Peyer's patch (tissue), 4 donors: ENCODE measurements around the gene GALNT8. TPM values are rescaled to one million over a fixed set of nuclear protein-coding genes. Genes with fewer than 3 reads are reported as not detected.

ENCODE experiments used
- DNase-seq, 3 donors: peaks; one replicate each; pipeline ENCODE4 v3.0.0-alpha.2; 2017 to 2019
- H3K27ac ChIP-seq, 4 donors: fragments of 200-600 bp; sonication (generic); one replicate each; pipeline ENCODE4 v1.5.1; 2016 to 2019
- H3K27me3 ChIP-seq, 2 donors: fragments of 200-600 bp; sonication (generic); one replicate each; pipeline ENCODE4 v1.5.1; 2019
- H3K36me3 ChIP-seq, 3 donors: fragments of 200-600 bp; sonication (generic); one replicate each; pipeline ENCODE4 v1.5.1; 2016 to 2019
- H3K4me1 ChIP-seq, 4 donors: fragments of 200-600 bp; sonication (generic); one replicate each; pipeline ENCODE4 v1.5.1; 2016 to 2019
- H3K4me3 ChIP-seq, 4 donors: fragments of 200-600 bp; sonication (generic); 1 replicate in 3 of 4; 2 replicates in 1 of 4; pipeline ENCODE4 v1.5.1; 2016 to 2019; ENCODE audit warnings: mild to moderate bottlenecking in 1 of 4
- H3K9me3 ChIP-seq, 4 donors: fragments of 200-600 bp; sonication (generic); one replicate each; pipeline ENCODE4 v1.5.1; 2016 to 2019; ENCODE audit warnings: mild to moderate bottlenecking in 1 of 4
- POLR2A ChIP-seq, 2 donors: fragments of 450-650 bp; IDR thresholded peaks; one replicate each; pipeline ENCODE4 v1.5.1; 2017; ENCODE audit warnings: antibody characterized with exemption in 2 of 2, mild to moderate bottlenecking in 2 of 2, moderate library complexity in 2 of 2
- total RNA-seq, 4 donors: library from RNA; depleted of rRNA; stranded (reverse); fragments of >200 nt; gene quantifications; one replicate each; pipeline ENCODE4 v1.1.0, GENCODE V29; 2016
- TF ChIP-seq, protein P1 (sequence below), 6 experiments: fragments of 450-650 bp in 4 of 6; fragments of 200-600 bp in 2 of 6; sonication (generic) in 1 of 6; IDR thresholded peaks; one replicate each; pipeline ENCODE4 v1.5.1; 2017 to 2019; ENCODE audit warnings: antibody characterized with exemption in 6 of 6, mild to moderate bottlenecking in 3 of 6, moderate library complexity in 1 of 6

Gene GALNT8
- total RNA-seq, 4 donors from 2014 or later = 17.7 to 58.6 (median 31.5) TPM

- Histone ChIP-seq H3K4me1 (no peaks in the 10 kb centered on the region), H3K27me3 (no peaks in the 10 kb centered on the region), H3K27ac (no peak overlapping the region), H3K4me3 (no peak overlapping the region), H3K36me3 (no peaks in the 10 kb centered on the region), H3K9me3 (no peaks in the 10 kb centered on the region)
- no peak for DNase-seq
- TF ChIP-seq, protein P1, sequence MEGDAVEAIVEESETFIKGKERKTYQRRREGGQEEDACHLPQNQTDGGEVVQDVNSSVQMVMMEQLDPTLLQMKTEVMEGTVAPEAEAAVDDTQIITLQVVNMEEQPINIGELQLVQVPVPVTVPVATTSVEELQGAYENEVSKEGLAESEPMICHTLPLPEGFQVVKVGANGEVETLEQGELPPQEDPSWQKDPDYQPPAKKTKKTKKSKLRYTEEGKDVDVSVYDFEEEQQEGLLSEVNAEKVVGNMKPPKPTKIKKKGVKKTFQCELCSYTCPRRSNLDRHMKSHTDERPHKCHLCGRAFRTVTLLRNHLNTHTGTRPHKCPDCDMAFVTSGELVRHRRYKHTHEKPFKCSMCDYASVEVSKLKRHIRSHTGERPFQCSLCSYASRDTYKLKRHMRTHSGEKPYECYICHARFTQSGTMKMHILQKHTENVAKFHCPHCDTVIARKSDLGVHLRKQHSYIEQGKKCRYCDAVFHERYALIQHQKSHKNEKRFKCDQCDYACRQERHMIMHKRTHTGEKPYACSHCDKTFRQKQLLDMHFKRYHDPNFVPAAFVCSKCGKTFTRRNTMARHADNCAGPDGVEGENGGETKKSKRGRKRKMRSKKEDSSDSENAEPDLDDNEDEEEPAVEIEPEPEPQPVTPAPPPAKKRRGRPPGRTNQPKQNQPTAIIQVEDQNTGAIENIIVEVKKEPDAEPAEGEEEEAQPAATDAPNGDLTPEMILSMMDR (IDR thresholded peaks at IDR 0.05) = no peak
- no peak for TF ChIP-seq POLR2A (IDR thresholded peaks at IDR 0.05)
Measured at GRCh38 chr12:4766445-4766844, 46.2 kb downstream of the GALNT8 start.

DNA sequence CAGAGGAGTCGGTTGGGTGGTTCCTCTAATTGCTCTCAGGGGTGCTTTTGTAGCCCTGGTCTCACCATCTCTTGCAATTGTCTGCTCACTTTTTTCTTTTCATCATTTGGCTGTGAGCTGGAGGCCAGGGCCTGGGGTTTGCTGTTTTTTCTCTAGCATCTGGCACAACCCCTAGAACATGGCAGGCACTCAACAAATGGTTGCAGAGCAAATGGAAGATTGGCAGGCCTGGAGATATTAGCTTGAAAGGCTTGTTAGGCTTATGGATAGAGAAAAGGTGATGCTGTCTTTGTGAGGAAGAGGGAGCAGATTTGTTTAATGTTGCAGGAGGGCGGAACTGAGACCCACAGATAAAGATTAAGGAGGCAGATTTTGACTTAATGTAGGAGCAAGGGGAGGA lies 47.0 kb downstream of the GALNT8 start:
- TF ChIP-seq, protein P1 (IDR thresholded peaks at IDR 0.05) = no peak
- TF ChIP-seq POLR2A (IDR thresholded peaks at IDR 0.05) = no peak
- no peak for DNase-seq

DNA sequence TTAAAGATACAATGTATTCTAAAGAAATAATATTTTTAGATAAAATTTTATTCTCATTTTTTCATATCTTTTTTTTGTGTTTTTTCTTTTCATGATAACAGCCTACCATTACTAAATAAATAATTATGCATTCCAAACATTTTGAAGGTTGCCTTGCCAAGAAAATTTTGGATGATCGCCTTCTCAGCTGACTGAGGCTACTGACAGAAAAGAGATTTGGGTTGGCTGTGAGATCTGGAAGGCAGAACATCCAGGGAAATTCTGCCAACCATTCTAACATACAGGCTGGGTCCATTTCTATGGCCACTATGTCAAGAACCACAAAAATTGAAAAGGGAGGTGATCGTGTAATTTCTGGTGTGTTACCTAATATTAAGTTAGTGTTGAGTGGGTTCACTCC lies 48.1 kb downstream of the GALNT8 start:
- no peaks in the 10 kb centered on the region for H3K4me1 ChIP-seq
- H3K9me3 ChIP-seq = no peaks in the 10 kb centered on the region
- H3K27ac ChIP-seq = no peak overlapping the region
- no peak overlapping the region for H3K4me3 ChIP-seq
- DNase-seq = no peak
- H3K27me3 ChIP-seq = no peaks in the 10 kb centered on the region
- H3K36me3 ChIP-seq = no peaks in the 10 kb centered on the region
- no peak for TF ChIP-seq POLR2A (IDR thresholded peaks at IDR 0.05)
- TF ChIP-seq, protein P1 (IDR thresholded peaks at IDR 0.05) = no peak

More for the DNA sequence above, 47.0 kb downstream of the GALNT8 start:
- Histone ChIP-seq H3K27ac (no peak overlapping the region), H3K4me3 (no peak overlapping the region), H3K36me3 (no peaks in the 10 kb centered on the region), H3K4me1 (no peaks in the 10 kb centered on the region), H3K27me3 (no peaks in the 10 kb centered on the region), H3K9me3 (no peaks in the 10 kb centered on the region)

- Histone ChIP-seq H3K36me3 (no peaks in the 10 kb centered on the region), H3K9me3 (no peaks in the 10 kb centered on the region), H3K4me3 (no peak overlapping the region), H3K27ac (no peak overlapping the region), H3K4me1 (no peaks in the 10 kb centered on the region), H3K27me3 (no peaks in the 10 kb centered on the region)
- TF ChIP-seq POLR2A (IDR thresholded peaks at IDR 0.05) = no peak
- TF ChIP-seq, protein P1 (IDR thresholded peaks at IDR 0.05) = no peak
- DNase-seq = no peak
Measured at GRCh38 chr12:4769073-4769472, 48.9 kb downstream of the GALNT8 start.

- H3K9me3 ChIP-seq = no peaks in the 10 kb centered on the region
- no peaks in the 10 kb centered on the region for H3K4me1 ChIP-seq
Measured at GRCh38 chr12:4771172-4771959, 51.2 kb downstream of the GALNT8 start.

More at GRCh38 chr12:4771172-4771959, 51.2 kb downstream of the GALNT8 start:
- Histone ChIP-seq H3K4me3 (no peak overlapping the region), H3K27me3 (no peaks in the 10 kb centered on the region), H3K36me3 (no peaks in the 10 kb centered on the region), H3K27ac (no peak overlapping the region)
- no peak for DNase-seq
- TF ChIP-seq, protein P1 (IDR thresholded peaks at IDR 0.05) = no peak
- TF ChIP-seq POLR2A (IDR thresholded peaks at IDR 0.05) = no peak
